WTC11 (cell line): Measurements from ENCODE around the gene EHD4.

Source experiments
- ELF4 ChIP-seq: sonication (generic); formaldehyde crosslinking; IDR thresholded peaks from 2 replicates; pipeline ENCODE4 v1.8.1; 2022; ENCODE audit warnings: low read depth, mild to moderate bottlenecking, moderate library complexity, missing genetic modification reagents
- TF ChIP-seq, protein P1 (sequence below): sonication (generic); formaldehyde crosslinking; IDR thresholded peaks from 2 replicates; pipeline ENCODE4 v1.8.1; 2022; ENCODE audit warnings: low read depth, missing genetic modification reagents, borderline replicate concordance
- TF ChIP-seq, protein P2 (sequence below): fragments of 200-600 bp; IDR thresholded peaks from 2 replicates; pipeline ENCODE4 v1.8.0; 2022; ENCODE audit warnings: antibody characterized with exemption

GRCh38 chr15:41899854-41900442 is 72.4 kb downstream of the EHD4 start:
- TF ChIP-seq, protein P1, sequence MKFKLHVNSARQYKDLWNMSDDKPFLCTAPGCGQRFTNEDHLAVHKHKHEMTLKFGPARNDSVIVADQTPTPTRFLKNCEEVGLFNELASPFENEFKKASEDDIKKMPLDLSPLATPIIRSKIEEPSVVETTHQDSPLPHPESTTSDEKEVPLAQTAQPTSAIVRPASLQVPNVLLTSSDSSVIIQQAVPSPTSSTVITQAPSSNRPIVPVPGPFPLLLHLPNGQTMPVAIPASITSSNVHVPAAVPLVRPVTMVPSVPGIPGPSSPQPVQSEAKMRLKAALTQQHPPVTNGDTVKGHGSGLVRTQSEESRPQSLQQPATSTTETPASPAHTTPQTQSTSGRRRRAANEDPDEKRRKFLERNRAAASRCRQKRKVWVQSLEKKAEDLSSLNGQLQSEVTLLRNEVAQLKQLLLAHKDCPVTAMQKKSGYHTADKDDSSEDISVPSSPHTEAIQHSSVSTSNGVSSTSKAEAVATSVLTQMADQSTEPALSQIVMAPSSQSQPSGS (CRISPR knock-in tag), result no peak
- TF ChIP-seq, protein P2, sequence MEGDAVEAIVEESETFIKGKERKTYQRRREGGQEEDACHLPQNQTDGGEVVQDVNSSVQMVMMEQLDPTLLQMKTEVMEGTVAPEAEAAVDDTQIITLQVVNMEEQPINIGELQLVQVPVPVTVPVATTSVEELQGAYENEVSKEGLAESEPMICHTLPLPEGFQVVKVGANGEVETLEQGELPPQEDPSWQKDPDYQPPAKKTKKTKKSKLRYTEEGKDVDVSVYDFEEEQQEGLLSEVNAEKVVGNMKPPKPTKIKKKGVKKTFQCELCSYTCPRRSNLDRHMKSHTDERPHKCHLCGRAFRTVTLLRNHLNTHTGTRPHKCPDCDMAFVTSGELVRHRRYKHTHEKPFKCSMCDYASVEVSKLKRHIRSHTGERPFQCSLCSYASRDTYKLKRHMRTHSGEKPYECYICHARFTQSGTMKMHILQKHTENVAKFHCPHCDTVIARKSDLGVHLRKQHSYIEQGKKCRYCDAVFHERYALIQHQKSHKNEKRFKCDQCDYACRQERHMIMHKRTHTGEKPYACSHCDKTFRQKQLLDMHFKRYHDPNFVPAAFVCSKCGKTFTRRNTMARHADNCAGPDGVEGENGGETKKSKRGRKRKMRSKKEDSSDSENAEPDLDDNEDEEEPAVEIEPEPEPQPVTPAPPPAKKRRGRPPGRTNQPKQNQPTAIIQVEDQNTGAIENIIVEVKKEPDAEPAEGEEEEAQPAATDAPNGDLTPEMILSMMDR, result no peak
- TF ChIP-seq ELF4 (CRISPR knock-in tag), result no peak
